HepG2 (cell line): Measurements from ENCODE around the gene SNHG17. TPM values are rescaled to one million over a fixed set of nuclear protein-coding genes. Genes with fewer than 3 reads are reported as not detected.

Source experiments
- CREB1 ChIP-seq, 2 experiments: fragments of 450-650 bp in 1 of 2; IDR thresholded peaks; 2 replicates each; pipeline ENCODE4 v1.6.1; 2016 to 2017; ENCODE audit warnings: control low read depth in 1 of 2, mild to moderate bottlenecking in 1 of 2, missing compliant biosample characterization in 1 of 2, missing genetic modification characterization in 1 of 2
- FIP1L1 ChIP-seq: fragments of 200-400 bp; formaldehyde crosslinking; IDR thresholded peaks from 2 replicates; pipeline ENCODE4 v1.6.1; 2018; ENCODE audit warnings: low read depth, mild to moderate bottlenecking, low read length, moderate library complexity, borderline replicate concordance; ENCODE audit not compliant: insufficient read depth
- NR2F1 ChIP-seq, 2 experiments: fragments of 450-650 bp in 1 of 2; formaldehyde crosslinking in 1 of 2; IDR thresholded peaks; 2 replicates each; pipeline versions ENCODE4 v1.5.0 to v1.6.1; 2016 to 2020; ENCODE audit warnings: mild to moderate bottlenecking in 1 of 2, missing compliant biosample characterization in 1 of 2, missing genetic modification reagents in 1 of 2, moderate library complexity in 1 of 2
- POGK ChIP-seq: sonication (generic); formaldehyde crosslinking; conservative IDR thresholded peaks from 2 replicates; pipeline ENCODE4 v1.8.0; 2022; ENCODE audit warnings: mild to moderate bottlenecking, moderate library complexity, missing genetic modification reagents
- RBAK ChIP-seq: sonication (generic); formaldehyde crosslinking; IDR thresholded peaks from 2 replicates; pipeline ENCODE4 v1.5.1; 2020; ENCODE audit warnings: mild to moderate bottlenecking, missing genetic modification reagents
- SNAPC4 ChIP-seq: sonication (generic); formaldehyde crosslinking; IDR thresholded peaks from 2 replicates; pipeline ENCODE4 v1.4.0; 2020; ENCODE audit warnings: mild to moderate bottlenecking, missing genetic modification reagents
- STAG1 ChIP-seq: sonication (generic); formaldehyde crosslinking; IDR thresholded peaks from 2 replicates; pipeline ENCODE4 v1.4.0; 2020; ENCODE audit warnings: missing genetic modification reagents
- SUZ12 ChIP-seq: fragments of 150-350 bp; IDR thresholded peaks from 2 replicates; pipeline ENCODE4 v1.6.1; 2014; ENCODE audit warnings: low read depth, low read length
- TBP ChIP-seq: sonication (generic); formaldehyde crosslinking; IDR thresholded peaks from 2 replicates; pipeline ENCODE4 v1.5.0; 2020; ENCODE audit warnings: missing genetic modification reagents
- XBP1 ChIP-seq: sonication (generic); formaldehyde crosslinking; IDR thresholded peaks from 2 replicates; pipeline ENCODE4 v1.5.0; 2020; ENCODE audit warnings: missing genetic modification reagents
- ZNF672 ChIP-seq: sonication (generic); formaldehyde crosslinking; IDR thresholded peaks from 2 replicates; pipeline ENCODE4 v1.8.1; 2022; ENCODE audit warnings: missing genetic modification reagents
- polyA plus RNA-seq, 8 experiments: library from polyadenylated mRNA; depleted of rRNA in 3 of 8; stranded (reverse) in 7 of 8; unstranded in 1 of 8; fragments of >200 nt; fragmentation: Illumina TruSeq in 4 of 8; extraction: Trizol in 4 of 8; gene quantifications; 2 replicates each; pipeline versions ENCODE4 v1.2.1 to v1.2.3, GENCODE V29; 2011 to 2016; ENCODE audit warnings: low read depth in 4 of 8, missing spikeins in 1 of 8, mixed read lengths in 1 of 8; ENCODE audit not compliant: insufficient read depth in 1 of 8
- total RNA-seq, 5 experiments: library from RNA; depleted of rRNA; stranded (reverse); fragments of >200 nt; fragmentation: Illumina TruSeq; extraction: Trizol; gene quantifications; 2 replicates each; pipeline ENCODE4 v1.2.3, GENCODE V29; 2016; ENCODE audit warnings: low read depth in 1 of 5
- TF ChIP-seq, protein P1 (sequence below): sonication (generic); formaldehyde crosslinking; IDR thresholded peaks from 2 replicates; pipeline ENCODE4 v1.4.0; 2020; ENCODE audit warnings: missing genetic modification reagents; ENCODE audit errors: not compliant biosample characterization
- TF ChIP-seq, protein P2 (sequence below): sonication (generic); formaldehyde crosslinking; IDR thresholded peaks from 2 replicates; pipeline ENCODE4 v1.4.0; 2020; ENCODE audit warnings: mild to moderate bottlenecking, missing genetic modification reagents
- TF ChIP-seq, protein P3 (sequence below): sonication (generic); formaldehyde crosslinking; IDR thresholded peaks from 2 replicates; pipeline ENCODE4 v1.4.0; 2020; ENCODE audit warnings: mild to moderate bottlenecking, missing genetic modification reagents, borderline replicate concordance

SNHG17 gene
- total and polyA plus RNA-seq, 2 of the 13 experiments (the other 11 are each of a cell fraction or from before 2014, with no cell fraction given): 26.2 to 41.2 TPM

GRCh38 chr20:38472513-38473366 is 37.6 kb upstream of the SNHG17 start, which contains the start of gene RALGAPB (continued):
- TF ChIP-seq, protein P1, sequence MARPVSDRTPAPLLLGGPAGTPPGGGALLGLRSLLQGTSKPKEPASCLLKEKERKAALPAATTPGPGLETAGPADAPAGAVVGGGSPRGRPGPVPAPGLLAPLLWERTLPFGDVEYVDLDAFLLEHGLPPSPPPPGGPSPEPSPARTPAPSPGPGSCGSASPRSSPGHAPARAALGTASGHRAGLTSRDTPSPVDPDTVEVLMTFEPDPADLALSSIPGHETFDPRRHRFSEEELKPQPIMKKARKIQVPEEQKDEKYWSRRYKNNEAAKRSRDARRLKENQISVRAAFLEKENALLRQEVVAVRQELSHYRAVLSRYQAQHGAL (CRISPR knock-in tag): peak; percentile 94
- TF ChIP-seq ZNF672 (CRISPR knock-in tag): no peak
- peak; percentile 94 for TF ChIP-seq POGK
- peak; percentile 58; the same call in 1 of the 2 replicates for TF ChIP-seq TBP (CRISPR knock-in tag)
- no peak for TF ChIP-seq SUZ12
- no peak for TF ChIP-seq XBP1 (CRISPR knock-in tag)
- TF ChIP-seq STAG1 (CRISPR knock-in tag): peak; percentile 68
- TF ChIP-seq, protein P2, sequence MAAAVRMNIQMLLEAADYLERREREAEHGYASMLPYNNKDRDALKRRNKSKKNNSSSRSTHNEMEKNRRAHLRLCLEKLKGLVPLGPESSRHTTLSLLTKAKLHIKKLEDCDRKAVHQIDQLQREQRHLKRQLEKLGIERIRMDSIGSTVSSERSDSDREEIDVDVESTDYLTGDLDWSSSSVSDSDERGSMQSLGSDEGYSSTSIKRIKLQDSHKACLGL (CRISPR knock-in tag): no peak; the same call in 1 of the 2 replicates
- TF ChIP-seq NR2F1 (CRISPR knock-in tag; IDR thresholded peaks at IDR 0.05): no peak; a peak in 1 of 4 replicates
- TF ChIP-seq, protein P3, sequence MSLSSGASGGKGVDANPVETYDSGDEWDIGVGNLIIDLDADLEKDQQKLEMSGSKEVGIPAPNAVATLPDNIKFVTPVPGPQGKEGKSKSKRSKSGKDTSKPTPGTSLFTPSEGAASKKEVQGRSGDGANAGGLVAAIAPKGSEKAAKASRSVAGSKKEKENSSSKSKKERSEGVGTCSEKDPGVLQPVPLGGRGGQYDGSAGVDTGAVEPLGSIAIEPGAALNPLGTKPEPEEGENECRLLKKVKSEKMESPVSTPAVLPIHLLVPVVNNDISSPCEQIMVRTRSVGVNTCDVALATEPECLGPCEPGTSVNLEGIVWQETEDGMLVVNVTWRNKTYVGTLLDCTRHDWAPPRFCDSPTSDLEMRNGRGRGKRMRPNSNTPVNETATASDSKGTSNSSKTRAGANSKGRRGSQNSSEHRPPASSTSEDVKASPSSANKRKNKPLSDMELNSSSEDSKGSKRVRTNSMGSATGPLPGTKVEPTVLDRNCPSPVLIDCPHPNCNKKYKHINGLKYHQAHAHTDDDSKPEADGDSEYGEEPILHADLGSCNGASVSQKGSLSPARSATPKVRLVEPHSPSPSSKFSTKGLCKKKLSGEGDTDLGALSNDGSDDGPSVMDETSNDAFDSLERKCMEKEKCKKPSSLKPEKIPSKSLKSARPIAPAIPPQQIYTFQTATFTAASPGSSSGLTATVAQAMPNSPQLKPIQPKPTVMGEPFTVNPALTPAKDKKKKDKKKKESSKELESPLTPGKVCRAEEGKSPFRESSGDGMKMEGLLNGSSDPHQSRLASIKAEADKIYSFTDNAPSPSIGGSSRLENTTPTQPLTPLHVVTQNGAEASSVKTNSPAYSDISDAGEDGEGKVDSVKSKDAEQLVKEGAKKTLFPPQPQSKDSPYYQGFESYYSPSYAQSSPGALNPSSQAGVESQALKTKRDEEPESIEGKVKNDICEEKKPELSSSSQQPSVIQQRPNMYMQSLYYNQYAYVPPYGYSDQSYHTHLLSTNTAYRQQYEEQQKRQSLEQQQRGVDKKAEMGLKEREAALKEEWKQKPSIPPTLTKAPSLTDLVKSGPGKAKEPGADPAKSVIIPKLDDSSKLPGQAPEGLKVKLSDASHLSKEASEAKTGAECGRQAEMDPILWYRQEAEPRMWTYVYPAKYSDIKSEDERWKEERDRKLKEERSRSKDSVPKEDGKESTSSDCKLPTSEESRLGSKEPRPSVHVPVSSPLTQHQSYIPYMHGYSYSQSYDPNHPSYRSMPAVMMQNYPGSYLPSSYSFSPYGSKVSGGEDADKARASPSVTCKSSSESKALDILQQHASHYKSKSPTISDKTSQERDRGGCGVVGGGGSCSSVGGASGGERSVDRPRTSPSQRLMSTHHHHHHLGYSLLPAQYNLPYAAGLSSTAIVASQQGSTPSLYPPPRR: no peak
- TF ChIP-seq RBAK (CRISPR knock-in tag): no peak
- TF ChIP-seq SNAPC4 (CRISPR knock-in tag): no peak
- TF ChIP-seq CREB1 (IDR thresholded peaks at IDR 0.05): peak; percentile 84
- peak; percentile 88 for TF ChIP-seq CREB1 (CRISPR knock-in tag; IDR thresholded peaks at IDR 0.05)
- TF ChIP-seq FIP1L1: peak; percentile 97
